NK-92 (cell line): Measurements from ENCODE around the gene PCDHGA9.
"Not testable (repeated sequence)": the region's sequence is repeated elsewhere in the genome, so short reads cannot be mapped to it uniquely, and the experiment has no call there.

Experiments
- DNase-seq: peaks from one replicate; lab custom pipeline; 2025; ENCODE audit not compliant: unreplicated experiment; lab: John Stamatoyannopoulos, UW

PCDHGA9 gene

DNA sequence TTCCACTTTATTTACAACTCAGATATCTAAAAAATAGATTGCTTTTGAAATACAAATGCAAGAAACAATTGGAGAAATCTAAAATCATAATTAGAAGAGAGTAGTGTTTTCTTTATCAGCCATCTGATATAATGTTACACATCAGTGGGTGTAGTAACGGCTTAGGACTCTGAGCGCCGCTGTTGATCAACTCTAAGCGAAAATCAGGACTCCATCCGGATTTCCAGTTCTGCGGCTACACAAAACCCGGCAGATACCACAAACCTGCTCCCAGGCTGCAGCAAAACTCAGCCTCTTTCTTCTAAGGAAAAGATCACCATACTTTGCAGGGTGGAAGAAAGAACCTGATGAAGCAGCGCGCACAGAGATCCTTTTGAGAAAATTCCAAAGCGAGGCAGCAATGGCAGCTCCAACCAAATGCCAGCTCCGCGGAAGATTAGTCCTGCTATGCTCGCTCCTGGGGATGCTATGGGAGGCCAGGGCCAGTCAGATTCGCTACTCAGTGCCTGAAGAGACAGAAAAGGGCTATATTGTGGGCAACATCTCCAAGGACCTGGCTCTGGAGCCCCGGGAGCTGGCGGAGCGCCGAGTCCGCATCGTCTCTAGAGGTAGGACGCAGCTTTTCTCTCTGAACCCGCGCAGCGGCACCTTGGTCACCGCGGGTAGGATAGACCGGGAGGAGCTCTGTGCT lies at the start of gene PCDHGA9:
Gene PCDHGA9, plus strand, starts transcription at position 226 of the 691 bp plus-strand sequence. Its CDS starts 175 bp downstream, at position 401.
- DNase-seq, result no peak

DNA sequence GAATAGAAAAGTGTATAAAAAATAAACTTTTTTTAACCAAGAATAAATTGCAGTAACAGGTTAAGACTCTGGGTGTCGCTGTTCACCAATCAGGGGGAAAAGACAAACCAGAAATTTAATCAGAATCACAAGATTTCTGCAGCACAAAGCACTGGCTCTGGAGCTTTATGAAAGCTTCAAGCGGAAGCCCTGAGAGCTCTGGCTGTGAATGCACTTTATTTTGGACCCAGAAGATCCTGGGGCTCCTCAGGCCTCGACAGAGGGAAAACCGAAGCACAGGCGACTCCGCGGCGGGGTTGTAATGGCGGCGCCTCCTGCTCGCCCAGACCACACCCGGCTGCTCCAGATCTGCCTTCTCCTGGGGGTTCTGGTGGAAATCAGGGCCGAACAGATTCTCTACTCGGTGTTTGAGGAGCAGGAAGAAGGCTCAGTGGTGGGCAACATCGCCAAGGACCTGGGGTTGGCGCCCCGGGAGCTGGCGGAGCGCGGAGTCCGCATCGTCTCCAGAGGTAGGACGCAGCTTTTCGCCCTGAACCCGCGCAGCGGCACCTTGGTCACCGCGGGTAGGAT lies 47.6 kb upstream of the PCDHGA9 start, which contains the start of gene PCDHGA4:
Gene PCDHGA4, plus strand, starts transcription at position 122 of the 570 bp plus-strand sequence. Its CDS starts 87 bp downstream, at position 209.
- no peak for DNase-seq

DNA sequence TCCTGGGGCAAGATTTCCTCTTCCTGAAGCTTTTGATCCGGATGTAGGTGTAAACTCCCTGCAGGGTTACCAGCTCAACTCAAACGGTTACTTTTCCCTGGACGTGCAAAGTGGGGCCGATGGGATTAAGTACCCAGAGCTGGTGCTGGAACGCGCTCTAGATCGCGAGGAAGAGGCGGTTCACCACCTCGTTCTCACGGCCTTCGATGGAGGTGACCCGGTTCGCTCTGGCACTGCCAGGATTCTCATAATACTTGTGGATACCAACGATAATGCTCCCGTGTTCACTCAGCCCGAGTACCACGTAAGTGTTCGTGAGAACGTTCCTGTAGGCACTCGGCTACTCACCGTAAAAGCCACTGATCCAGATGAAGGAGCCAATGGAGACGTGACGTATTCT lies 46.9 kb upstream of the PCDHGA9 start:
- no peak for DNase-seq

DNA sequence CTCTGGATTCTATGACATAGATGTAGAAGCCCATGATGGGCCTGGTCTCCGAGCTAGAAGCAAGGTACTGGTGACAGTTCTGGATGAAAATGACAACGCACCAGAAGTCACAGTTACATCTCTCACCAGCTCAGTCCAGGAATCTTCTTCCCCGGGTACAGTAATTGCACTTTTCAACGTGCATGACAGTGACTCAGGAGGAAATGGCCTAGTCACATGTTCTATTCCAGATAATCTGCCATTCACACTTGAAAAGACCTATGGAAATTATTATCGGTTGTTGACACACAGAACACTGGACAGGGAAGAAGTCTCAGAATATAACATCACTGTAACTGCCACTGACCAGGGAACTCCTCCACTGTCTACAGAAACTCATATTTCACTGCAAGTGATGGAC lies 46.4 kb upstream of the PCDHGA9 start:
- no peak for DNase-seq

DNA sequence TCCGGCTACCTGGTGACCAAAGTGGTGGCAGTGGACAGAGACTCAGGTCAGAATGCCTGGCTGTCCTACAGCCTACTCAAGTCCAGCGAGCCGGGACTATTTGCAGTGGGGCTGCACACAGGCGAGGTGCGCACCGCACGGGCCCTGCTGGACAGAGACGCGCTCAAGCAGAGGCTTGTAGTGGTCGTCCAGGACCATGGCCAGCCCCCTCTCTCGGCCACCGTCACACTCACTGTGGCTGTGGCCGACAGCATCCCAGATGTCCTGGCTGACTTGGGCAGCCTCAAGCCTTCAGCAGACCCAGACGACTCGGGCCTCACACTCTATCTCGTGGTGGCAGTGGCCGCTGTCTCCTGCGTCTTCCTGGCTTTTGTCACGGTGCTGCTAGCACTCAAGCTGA lies 45.6 kb upstream of the PCDHGA9 start:
- DNase-seq, result no peak

DNA sequence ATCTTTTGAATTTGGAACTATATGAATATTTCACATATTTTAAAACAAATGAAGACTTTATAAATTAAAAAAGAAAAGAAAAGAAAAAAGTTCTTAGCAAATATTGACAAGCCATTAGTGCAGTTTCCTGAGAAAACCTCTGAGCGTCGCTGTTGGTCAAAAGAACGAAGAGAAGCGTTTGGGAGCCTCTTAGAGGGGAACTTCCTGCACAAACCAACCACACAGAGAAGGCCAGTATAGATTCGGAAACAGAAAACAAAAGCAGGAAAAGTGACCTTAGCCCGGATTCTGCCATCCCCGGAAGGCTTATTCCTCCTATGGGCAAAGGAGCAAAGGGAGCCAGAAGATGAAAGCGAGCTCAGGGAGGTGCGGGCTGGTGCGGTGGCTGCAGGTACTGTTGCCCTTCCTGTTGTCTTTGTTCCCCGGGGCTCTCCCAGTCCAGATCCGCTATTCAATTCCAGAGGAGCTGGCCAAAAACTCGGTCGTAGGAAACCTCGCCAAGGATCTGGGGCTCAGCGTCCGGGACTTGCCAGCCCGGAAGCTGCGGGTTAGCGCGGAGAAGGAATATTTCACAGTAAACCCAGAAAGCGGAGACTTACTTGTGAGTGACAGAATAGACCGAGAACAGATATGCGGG lies 42.7 kb upstream of the PCDHGA9 start, which contains the start of gene PCDHGB2:
Gene PCDHGB2, plus strand, starts transcription at position 205 of the 637 bp plus-strand sequence. Its CDS starts 142 bp downstream, at position 347.
- no peak for DNase-seq

DNA sequence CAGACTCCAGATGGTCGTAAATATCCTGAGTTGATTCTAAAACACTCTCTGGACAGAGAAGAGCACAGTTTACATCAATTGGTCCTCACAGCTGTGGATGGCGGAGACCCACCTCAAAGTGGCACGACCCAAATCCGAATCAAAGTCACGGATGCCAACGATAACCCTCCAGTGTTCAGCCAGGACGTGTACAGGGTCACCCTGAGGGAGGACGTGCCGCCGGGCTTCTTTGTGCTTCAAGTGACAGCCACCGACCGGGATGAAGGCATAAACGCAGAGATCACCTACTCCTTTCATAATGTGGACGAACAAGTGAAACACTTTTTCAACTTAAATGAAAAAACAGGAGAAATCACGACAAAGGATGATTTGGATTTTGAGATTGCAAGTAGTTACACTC lies 41.9 kb upstream of the PCDHGA9 start:
- no peak for DNase-seq

DNA sequence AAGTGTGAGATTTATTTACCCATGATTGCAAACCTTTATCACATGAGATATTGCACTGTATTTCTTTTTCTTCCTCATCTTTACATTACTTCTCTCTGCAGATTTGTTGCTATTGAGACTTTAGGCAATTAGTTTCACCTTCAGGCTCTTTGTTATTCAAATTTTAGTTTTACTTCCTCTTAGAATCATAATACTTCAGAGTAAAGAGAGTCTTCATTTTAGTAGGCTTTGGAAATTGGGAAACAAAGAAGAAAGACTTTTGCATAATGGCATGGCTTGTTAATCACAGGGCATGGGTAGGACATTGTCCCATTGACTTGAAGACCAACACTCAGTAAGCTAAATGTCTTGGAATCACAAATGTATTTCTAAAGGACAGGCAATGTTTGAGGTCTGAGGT lies 39.9 kb upstream of the PCDHGA9 start:
- DNase-seq, result no peak

DNA sequence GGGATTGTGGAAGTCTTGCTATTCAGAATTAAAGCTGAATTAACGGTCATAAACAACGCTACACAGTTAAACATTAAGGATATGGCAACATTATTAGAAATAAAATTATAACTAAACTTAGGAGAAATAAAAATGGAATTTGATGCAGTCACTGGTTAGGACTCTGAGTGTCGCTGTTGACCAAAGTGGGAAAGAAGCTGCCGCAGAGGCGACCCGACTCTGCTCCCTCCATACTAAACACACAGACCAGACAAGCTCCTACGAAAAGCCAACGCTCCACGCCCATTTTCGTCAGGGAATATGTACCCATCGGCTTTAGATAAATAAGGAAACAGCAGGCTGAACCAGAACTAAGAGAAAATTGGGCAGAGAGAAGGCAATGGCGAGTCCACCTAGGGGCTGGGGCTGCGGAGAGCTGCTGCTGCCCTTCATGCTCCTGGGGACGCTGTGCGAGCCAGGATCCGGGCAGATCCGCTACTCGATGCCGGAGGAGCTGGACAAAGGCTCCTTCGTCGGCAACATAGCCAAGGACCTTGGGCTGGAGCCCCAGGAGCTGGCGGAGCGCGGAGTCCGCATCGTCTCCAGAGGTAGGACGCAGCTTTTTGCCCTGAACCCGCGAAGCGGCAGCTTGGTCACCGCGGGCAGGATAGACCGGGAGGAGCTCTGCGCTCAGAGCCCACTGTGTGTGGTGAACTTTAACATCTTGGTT lies 38.5 kb upstream of the PCDHGA9 start, which contains the start of gene PCDHGA5:
Gene PCDHGA5, plus strand, starts transcription at position 211 of the 709 bp plus-strand sequence. Its CDS starts 169 bp downstream, at position 380.
- no peak for DNase-seq

DNA sequence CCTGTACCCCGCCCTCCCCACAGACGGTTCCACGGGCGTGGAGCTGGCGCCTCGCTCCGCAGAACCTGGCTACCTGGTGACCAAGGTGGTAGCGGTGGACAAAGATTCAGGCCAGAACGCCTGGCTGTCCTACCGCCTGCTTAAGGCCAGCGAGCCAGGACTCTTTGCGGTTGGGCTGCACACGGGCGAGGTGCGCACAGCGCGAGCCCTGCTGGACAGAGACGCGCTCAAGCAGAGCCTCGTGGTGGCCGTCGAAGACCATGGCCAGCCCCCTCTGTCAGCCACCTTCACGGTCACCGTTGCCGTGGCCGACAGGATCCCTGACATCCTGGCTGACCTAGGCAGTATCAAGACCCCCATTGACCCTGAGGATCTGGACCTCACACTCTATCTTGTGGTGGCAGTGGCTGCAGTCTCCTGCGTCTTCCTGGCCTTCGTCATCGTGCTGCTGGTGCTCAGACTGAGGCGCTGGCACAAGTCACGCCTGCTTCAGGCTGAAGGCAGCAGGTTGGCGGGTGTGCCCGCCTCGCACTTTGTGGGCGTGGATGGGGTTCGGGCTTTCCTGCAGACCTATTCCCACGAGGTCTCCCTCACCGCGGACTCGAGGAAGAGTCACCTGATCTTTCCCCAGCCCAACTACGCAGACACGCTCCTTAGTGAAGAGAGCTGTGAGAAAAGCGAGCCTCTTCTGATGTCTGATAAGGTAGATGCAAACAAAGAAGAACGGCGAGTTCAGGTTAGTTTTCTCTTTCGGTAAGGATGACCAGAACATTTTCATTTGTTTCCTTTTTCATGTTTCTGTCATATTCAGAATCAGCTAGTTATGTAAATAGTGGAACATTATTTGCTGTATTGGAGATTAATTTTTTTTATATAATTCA lies 36.3 kb upstream of the PCDHGA9 start:
- DNase-seq, result no peak

DNA sequence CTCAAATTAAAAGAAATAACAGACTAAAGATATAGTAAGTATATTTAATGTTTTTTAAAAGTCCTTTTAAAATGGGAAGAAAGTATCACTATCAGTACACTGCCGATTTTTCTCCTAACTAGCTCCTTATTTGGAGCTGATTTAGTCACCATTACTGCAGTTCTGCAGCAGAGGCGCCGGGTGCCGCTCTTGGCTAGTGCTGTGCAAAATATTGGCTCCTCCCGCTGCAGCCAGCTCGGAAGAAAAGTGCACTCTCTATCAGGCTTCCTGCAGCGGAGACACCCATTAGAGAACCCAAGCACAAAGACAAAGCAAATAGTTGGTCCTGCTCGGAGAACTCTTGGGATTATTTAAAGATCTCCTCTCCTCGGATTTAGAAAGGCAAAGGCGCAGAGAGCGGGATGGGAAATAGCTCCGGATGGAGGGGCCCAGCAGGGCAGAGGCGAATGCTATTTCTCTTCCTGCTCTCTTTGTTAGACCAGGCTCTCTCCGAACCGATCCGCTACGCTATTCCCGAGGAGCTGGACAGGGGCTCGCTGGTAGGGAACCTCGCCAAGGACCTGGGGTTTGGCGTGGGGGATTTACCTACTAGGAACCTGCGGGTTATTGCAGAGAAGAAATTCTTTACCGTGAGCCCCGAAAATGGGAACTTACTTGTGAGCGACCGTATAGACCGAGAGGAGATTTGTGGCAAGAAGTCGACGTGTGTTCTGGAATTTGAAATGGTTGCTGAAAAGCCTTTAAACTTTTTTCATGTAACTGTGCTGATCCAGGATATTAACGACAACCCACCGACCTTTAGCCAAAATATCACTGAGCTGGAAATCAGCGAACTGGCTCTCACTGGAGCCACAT lies 32.4 kb upstream of the PCDHGA9 start, which contains the start of gene PCDHGB3:
Gene PCDHGB3, plus strand, starts transcription at position 249 of the 855 bp plus-strand sequence. Its CDS starts 153 bp downstream, at position 402.
- DNase-seq, result no peak

DNA sequence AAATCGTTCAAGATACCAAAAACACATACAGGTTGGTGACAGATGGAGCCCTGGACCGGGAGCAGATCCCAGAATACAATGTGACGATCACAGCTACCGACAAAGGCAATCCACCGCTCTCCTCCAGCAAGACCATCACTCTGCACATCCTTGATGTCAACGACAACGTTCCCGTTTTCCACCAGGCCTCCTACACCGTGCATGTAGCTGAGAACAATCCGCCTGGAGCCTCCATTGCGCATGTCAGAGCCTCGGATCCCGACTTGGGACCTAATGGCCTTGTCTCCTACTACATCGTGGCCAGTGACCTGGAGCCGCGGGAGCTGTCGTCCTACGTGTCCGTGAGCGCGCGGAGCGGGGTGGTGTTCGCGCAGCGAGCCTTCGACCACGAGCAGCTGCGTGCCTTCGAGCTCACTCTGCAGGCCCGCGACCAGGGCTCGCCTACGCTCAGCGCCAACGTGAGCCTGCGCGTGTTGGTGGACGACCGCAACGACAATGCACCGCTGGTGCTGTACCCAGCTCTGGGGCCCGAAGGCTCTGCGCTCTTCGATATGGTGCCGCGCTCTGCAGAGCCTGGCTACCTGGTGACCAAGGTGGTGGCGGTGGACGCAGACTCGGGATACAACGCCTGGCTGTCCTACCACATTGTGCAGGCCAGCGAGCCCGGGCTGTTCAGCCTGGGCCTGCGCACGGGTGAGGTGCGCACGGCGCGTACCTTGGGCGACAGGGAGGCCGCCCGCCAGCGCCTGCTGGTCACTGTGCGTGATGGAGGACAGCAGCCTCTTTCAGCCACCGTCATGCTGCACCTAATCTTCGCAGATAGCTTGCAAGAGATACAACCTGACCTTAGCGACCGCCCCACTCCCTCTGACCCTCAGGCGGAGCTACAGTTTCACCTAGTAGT lies 30.8 kb upstream of the PCDHGA9 start:
- DNase-seq, result no peak

DNA sequence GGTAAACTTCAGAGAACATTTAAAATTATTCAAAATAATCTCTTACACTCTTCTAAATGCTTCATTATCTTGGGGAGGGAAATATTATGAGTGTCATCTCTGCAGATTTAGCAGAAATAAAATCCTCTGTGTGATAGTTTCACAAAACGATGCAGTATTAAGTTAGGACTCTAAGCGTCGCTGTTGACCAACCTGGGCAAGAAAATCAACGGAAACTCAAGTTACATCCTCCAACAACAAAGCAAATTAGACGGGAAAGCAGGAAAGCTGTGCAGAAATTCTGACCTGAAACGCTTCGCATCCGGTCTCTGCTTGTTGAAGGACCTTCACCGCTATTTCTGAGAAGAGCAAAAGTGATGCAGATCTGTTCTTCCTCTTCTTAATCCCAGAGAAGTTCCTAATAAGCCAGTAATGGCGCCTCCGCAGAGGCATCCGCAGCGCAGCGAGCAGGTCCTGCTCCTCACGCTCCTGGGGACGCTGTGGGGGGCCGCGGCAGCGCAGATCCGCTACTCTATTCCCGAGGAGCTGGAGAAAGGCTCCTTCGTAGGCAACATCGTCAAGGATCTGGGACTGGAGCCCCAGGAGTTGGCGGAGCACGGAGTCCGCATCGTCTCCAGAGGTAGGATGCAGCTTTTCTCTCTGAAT lies 28.8 kb upstream of the PCDHGA9 start, which contains the start of gene PCDHGA6:
Gene PCDHGA6, plus strand, starts transcription at position 219 of the 645 bp plus-strand sequence. Its CDS starts 193 bp downstream, at position 412.
- no peak for DNase-seq

DNA sequence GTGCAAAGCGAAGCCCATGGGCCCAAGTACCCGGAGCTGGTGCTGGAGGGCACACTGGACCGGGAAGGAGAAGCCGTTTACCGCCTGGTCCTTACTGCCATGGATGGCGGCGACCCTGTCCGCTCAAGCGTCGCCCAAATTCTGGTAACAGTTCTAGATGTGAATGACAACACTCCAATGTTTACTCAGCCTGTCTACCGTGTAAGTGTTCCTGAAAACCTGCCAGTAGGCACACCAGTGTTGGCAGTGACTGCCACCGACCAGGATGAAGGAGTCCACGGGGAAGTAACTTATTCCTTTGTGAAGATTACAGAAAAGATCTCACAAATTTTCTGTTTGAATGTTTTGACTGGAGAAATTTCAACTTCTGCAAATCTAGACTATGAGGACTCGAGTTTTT lies 28.0 kb upstream of the PCDHGA9 start:
- no peak for DNase-seq

DNA sequence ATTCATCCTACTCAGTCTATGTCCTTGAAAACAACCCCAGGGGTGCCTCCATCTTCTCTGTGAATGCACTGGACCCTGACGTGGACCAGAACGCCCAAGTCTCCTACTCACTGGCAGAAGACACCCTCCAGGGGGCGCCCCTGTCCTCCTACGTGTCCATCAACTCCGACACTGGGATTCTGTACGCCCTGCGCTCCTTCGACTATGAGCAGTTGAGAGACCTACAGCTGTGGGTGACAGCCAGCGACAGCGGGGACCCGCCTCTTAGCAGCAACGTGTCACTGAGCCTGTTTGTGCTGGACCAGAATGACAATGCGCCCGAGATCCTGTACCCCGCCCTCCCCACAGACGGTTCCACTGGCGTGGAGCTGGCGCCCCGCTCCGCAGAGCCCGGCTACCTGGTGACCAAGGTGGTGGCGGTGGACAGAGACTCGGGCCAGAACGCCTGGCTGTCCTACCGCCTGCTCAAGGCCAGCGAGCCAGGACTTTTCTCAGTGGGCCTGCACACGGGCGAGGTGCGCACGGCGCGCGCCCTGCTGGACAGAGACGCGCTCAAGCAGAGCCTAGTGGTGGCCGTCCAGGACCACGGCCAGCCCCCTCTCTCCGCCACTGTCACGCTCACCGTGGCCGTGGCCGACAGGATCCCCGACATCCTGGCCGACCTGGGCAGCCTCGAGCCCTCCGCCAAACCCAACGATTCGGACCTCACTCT lies 27.0 kb upstream of the PCDHGA9 start:
- not testable (repeated sequence) for DNase-seq

DNA sequence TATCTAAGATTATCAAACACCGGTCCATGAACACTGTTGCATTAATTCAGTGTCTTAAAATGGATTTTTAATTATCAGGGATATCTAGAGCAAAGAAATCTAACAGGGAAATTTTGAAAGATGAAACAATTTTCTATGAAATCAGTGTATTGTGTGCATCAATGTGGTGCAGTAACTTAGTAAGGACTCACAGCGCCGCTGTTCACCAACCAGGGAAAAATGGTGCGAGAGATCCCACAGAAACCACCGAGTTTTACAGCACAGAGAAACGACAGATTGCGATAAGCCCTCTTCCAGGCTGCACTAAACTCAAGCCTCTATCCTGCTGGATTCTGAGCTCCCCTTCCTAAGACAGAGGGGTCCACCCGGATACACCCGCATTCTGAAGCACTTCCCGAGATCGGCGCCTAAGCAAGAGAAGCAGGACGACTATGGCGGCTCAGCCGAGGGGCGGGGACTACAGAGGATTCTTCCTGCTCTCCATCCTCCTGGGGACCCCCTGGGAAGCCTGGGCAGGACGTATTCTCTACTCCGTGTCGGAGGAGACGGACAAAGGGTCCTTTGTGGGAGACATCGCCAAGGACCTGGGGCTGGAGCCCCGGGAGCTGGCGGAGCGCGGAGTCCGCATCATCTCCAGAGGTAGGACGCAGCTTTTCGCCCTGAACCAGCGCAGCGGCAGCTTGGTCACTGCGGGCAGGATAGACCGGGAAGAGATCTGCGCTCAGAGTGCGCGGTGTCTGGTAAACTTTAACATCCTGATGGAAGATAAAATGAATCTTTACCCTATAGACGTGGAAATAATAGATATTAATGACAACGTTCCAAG lies 19.9 kb upstream of the PCDHGA9 start, which contains the start of gene PCDHGA7:
Gene PCDHGA7, plus strand, starts transcription at position 274 of the 826 bp plus-strand sequence. Its CDS starts 158 bp downstream, at position 432.
- DNase-seq, result no peak
